Measurements from ENCODE around the gene TDRKH.

TDRKH gene

GRCh38 chr1:151809290-151809984 is 19.1 kb upstream of the TDRKH start:
- Histone ChIP-seq H3K27ac (ENCODE audit: low read depth, low read length) (no peak overlapping the region), H3K36me3 (ENCODE audit: insufficient read depth, low read length) (no peaks in the 10 kb centered on the region), H3K27me3 (ENCODE audit: control insufficient read depth in 1 of 2, insufficient read depth in 2 of 2, low read length in 2 of 2) (peaks cover 0 to 4% of the 10 kb centered on the region in 2 donors), H3K4me1 (ENCODE audit: insufficient read depth, low read length) (no peaks in the 10 kb centered on the region), H3K9me3 (ENCODE audit: low read length) (no peaks in the 10 kb centered on the region), H3K4me3 (ENCODE audit: low read depth in 1 of 2, low read length in 2 of 2) (no peak overlapping the region), H3K9ac (ENCODE audit: low read length) (no peak overlapping the region)

GRCh38 chr1:151807766-151808165 is 17.5 kb upstream of the TDRKH start:
- Histone ChIP-seq H3K9me3 (ENCODE audit: low read length) (no peaks in the 10 kb centered on the region), H3K9ac (ENCODE audit: low read length) (no peak overlapping the region), H3K27ac (ENCODE audit: low read depth, low read length) (no peak overlapping the region), H3K4me3 (ENCODE audit: low read depth in 1 of 2, low read length in 2 of 2) (no peak overlapping the region), H3K27me3 (ENCODE audit: control insufficient read depth in 1 of 2, insufficient read depth in 2 of 2, low read length in 2 of 2) (peaks cover 0 to 4% of the 10 kb centered on the region in 2 donors), H3K4me1 (ENCODE audit: insufficient read depth, low read length) (no peaks in the 10 kb centered on the region), H3K36me3 (ENCODE audit: insufficient read depth, low read length) (no peaks in the 10 kb centered on the region)

- H3K4me3 ChIP-seq (ENCODE audit: low read depth in 1 of 2, low read length in 2 of 2), result no peak overlapping the region
- no peaks in the 10 kb centered on the region for H3K36me3 ChIP-seq (ENCODE audit: insufficient read depth, low read length)
- H3K9ac ChIP-seq (ENCODE audit: low read length), result no peak overlapping the region
- H3K27ac ChIP-seq (ENCODE audit: low read depth, low read length), result no peak overlapping the region
- peaks cover 0 to 4% of the 10 kb centered on the region in 2 donors for H3K27me3 ChIP-seq (ENCODE audit: control insufficient read depth in 1 of 2, insufficient read depth in 2 of 2, low read length in 2 of 2)
- no peaks in the 10 kb centered on the region for H3K9me3 ChIP-seq (ENCODE audit: low read length)
- no peaks in the 10 kb centered on the region for H3K4me1 ChIP-seq (ENCODE audit: insufficient read depth, low read length)
These were observed 16.8 kb upstream of the TDRKH start for GRCh38 chr1:151807131-151807530.

- Histone ChIP-seq H3K4me1 (ENCODE audit: insufficient read depth, low read length) (no peaks in the 10 kb centered on the region), H3K36me3 (ENCODE audit: insufficient read depth, low read length) (no peaks in the 10 kb centered on the region), H3K27ac (ENCODE audit: low read depth, low read length) (no peak overlapping the region), H3K4me3 (ENCODE audit: low read depth in 1 of 2, low read length in 2 of 2) (no peak overlapping the region), H3K27me3 (ENCODE audit: control insufficient read depth in 1 of 2, insufficient read depth in 2 of 2, low read length in 2 of 2) (peaks cover 0 to 4% of the 10 kb centered on the region in 2 donors), H3K9me3 (ENCODE audit: low read length) (no peaks in the 10 kb centered on the region), H3K9ac (ENCODE audit: low read length) (no peak overlapping the region)
These were observed 15.9 kb upstream of the TDRKH start for GRCh38 chr1:151806170-151806569.

- Histone ChIP-seq H3K4me3 (ENCODE audit: low read depth in 1 of 2, low read length in 2 of 2) (no peak within 1 kb of the TSS), H3K4me1 (ENCODE audit: insufficient read depth, low read length) (no peaks in the 10 kb centered on the region), H3K27me3 (ENCODE audit: control insufficient read depth in 1 of 2, insufficient read depth in 2 of 2, low read length in 2 of 2) (peaks cover 0 to 4% of the 10 kb centered on the region in 2 donors)
These were observed 14.9 kb upstream of the TDRKH start, which contains the start of gene LINGO4 for GRCh38 chr1:151805066-151805820. LINGO4 (minus strand) TSS chr1:151805419; CDS start chr1:151802704, 2,715 bp downstream.

GRCh38 chr1:151803915-151804314 is 13.6 kb upstream of the TDRKH start:
- Histone ChIP-seq H3K27me3 (ENCODE audit: control insufficient read depth in 1 of 2, insufficient read depth in 2 of 2, low read length in 2 of 2) (peaks cover 0 to 4% of the 10 kb centered on the region in 2 donors), H3K36me3 (ENCODE audit: insufficient read depth, low read length) (no peaks in the 10 kb centered on the region), H3K4me1 (ENCODE audit: insufficient read depth, low read length) (no peaks in the 10 kb centered on the region), H3K27ac (ENCODE audit: low read depth, low read length) (no peak overlapping the region), H3K4me3 (ENCODE audit: low read depth in 1 of 2, low read length in 2 of 2) (no peak overlapping the region), H3K9ac (ENCODE audit: low read length) (no peak overlapping the region), H3K9me3 (ENCODE audit: low read length) (no peaks in the 10 kb centered on the region)

More at GRCh38 chr1:151805066-151805820, 14.9 kb upstream of the TDRKH start, which contains the start of gene LINGO4:
- Histone ChIP-seq H3K9ac (ENCODE audit: low read length) (no peak within 1 kb of the TSS), H3K9me3 (ENCODE audit: low read length) (no peaks in the 10 kb centered on the region), H3K27ac (ENCODE audit: low read depth, low read length) (no peak within 1 kb of the TSS), H3K36me3 (ENCODE audit: insufficient read depth, low read length) (no peaks in the 10 kb centered on the region)

GRCh38 chr1:151803164-151803563 is 12.9 kb upstream of the TDRKH start:
- Histone ChIP-seq H3K27ac (ENCODE audit: low read depth, low read length) (no peak overlapping the region), H3K9me3 (ENCODE audit: low read length) (no peaks in the 10 kb centered on the region), H3K4me3 (ENCODE audit: low read depth in 1 of 2, low read length in 2 of 2) (no peak overlapping the region), H3K36me3 (ENCODE audit: insufficient read depth, low read length) (no peaks in the 10 kb centered on the region), H3K27me3 (ENCODE audit: control insufficient read depth in 1 of 2, insufficient read depth in 2 of 2, low read length in 2 of 2) (peaks cover 0 to 4% of the 10 kb centered on the region in 2 donors), H3K9ac (ENCODE audit: low read length) (no peak overlapping the region), H3K4me1 (ENCODE audit: insufficient read depth, low read length) (no peaks in the 10 kb centered on the region)

GRCh38 chr1:151802372-151802771 is 12.1 kb upstream of the TDRKH start:
- Histone ChIP-seq H3K27me3 (ENCODE audit: control insufficient read depth in 1 of 2, insufficient read depth in 2 of 2, low read length in 2 of 2) (peaks cover 0 to 4% of the 10 kb centered on the region in 2 donors), H3K4me3 (ENCODE audit: low read depth in 1 of 2, low read length in 2 of 2) (no peak overlapping the region), H3K9ac (ENCODE audit: low read length) (no peak overlapping the region), H3K9me3 (ENCODE audit: low read length) (no peaks in the 10 kb centered on the region), H3K36me3 (ENCODE audit: insufficient read depth, low read length) (no peaks in the 10 kb centered on the region), H3K27ac (ENCODE audit: low read depth, low read length) (no peak overlapping the region), H3K4me1 (ENCODE audit: insufficient read depth, low read length) (no peaks in the 10 kb centered on the region)

GRCh38 chr1:151801846-151802245 is 11.5 kb upstream of the TDRKH start:
- Histone ChIP-seq H3K4me1 (ENCODE audit: insufficient read depth, low read length) (no peaks in the 10 kb centered on the region), H3K36me3 (ENCODE audit: insufficient read depth, low read length) (no peaks in the 10 kb centered on the region), H3K27ac (ENCODE audit: low read depth, low read length) (no peak overlapping the region), H3K27me3 (ENCODE audit: control insufficient read depth in 1 of 2, insufficient read depth in 2 of 2, low read length in 2 of 2) (peaks cover 0 to 4% of the 10 kb centered on the region in 2 donors), H3K9ac (ENCODE audit: low read length) (no peak overlapping the region), H3K4me3 (ENCODE audit: low read depth in 1 of 2, low read length in 2 of 2) (no peak overlapping the region), H3K9me3 (ENCODE audit: low read length) (no peaks in the 10 kb centered on the region)

GRCh38 chr1:151801310-151801820 is 11.1 kb upstream of the TDRKH start:
- H3K9ac ChIP-seq (ENCODE audit: low read length), result no peak overlapping the region
- no peak overlapping the region for H3K4me3 ChIP-seq (ENCODE audit: low read depth in 1 of 2, low read length in 2 of 2)
- H3K4me1 ChIP-seq (ENCODE audit: insufficient read depth, low read length), result no peaks in the 10 kb centered on the region
- H3K36me3 ChIP-seq (ENCODE audit: insufficient read depth, low read length), result no peaks in the 10 kb centered on the region
- no peaks in the 10 kb centered on the region for H3K9me3 ChIP-seq (ENCODE audit: low read length)
- no peak overlapping the region for H3K27ac ChIP-seq (ENCODE audit: low read depth, low read length)
- H3K27me3 ChIP-seq (ENCODE audit: control insufficient read depth in 1 of 2, insufficient read depth in 2 of 2, low read length in 2 of 2), result peaks cover 0 to 4% of the 10 kb centered on the region in 2 donors

GRCh38 chr1:151800830-151801229 is 10.5 kb upstream of the TDRKH start:
- H3K9me3 ChIP-seq (ENCODE audit: low read length), result no peaks in the 10 kb centered on the region
- no peak overlapping the region for H3K4me3 ChIP-seq (ENCODE audit: low read depth in 1 of 2, low read length in 2 of 2)
- H3K9ac ChIP-seq (ENCODE audit: low read length), result no peak overlapping the region
- no peaks in the 10 kb centered on the region for H3K36me3 ChIP-seq (ENCODE audit: insufficient read depth, low read length)
- peaks cover 0 to 4% of the 10 kb centered on the region in 2 donors for H3K27me3 ChIP-seq (ENCODE audit: control insufficient read depth in 1 of 2, insufficient read depth in 2 of 2, low read length in 2 of 2)
- no peak overlapping the region for H3K27ac ChIP-seq (ENCODE audit: low read depth, low read length)
- no peaks in the 10 kb centered on the region for H3K4me1 ChIP-seq (ENCODE audit: insufficient read depth, low read length)
